IPS-18a (cell line): ENCODE data around the gene SMYD3.

Source experiments
- H3K27ac ChIP-seq: one replicate; pipeline ENCODE4 v1.5.1; 2013; ENCODE audit warnings: low read length
- H3K27me3 ChIP-seq: one replicate; pipeline ENCODE4 v1.6.1; 2013; ENCODE audit warnings: mild to moderate bottlenecking, low read length; ENCODE audit not compliant: control insufficient read depth, insufficient read depth
- H3K36me3 ChIP-seq: one replicate; pipeline ENCODE4 v1.6.1; 2013; ENCODE audit warnings: low read depth, low read length; ENCODE audit not compliant: control insufficient read depth
- H3K4me1 ChIP-seq: one replicate; pipeline ENCODE4 v1.6.1; 2013; ENCODE audit warnings: low read depth, low read length; ENCODE audit not compliant: control insufficient read depth
- H3K4me3 ChIP-seq: one replicate; pipeline ENCODE4 v1.5.1; 2013; ENCODE audit warnings: low read length
- H3K9ac ChIP-seq: one replicate; pipeline ENCODE4 v1.6.1; 2013; ENCODE audit warnings: mild to moderate bottlenecking, low read length, moderate library complexity
- H3K9me3 ChIP-seq: one replicate; pipeline ENCODE4 v1.6.1; 2013; ENCODE audit warnings: low read depth, low read length; ENCODE audit not compliant: control insufficient read depth

SMYD3 gene

GRCh38 chr1:246300626-246301549, 206.2 kb downstream of the SMYD3 start:
- Histone ChIP-seq H3K36me3 (no peaks in the 10 kb centered on the region), H3K9ac (no peak overlapping the region), H3K4me1 (peaks cover 11% of the 10 kb centered on the region), H3K27ac (no peak overlapping the region), H3K27me3 (no peaks in the 10 kb centered on the region), H3K4me3 (no peak overlapping the region), H3K9me3 (no peaks in the 10 kb centered on the region)

GRCh38 chr1:246297279-246298265, 209.5 kb downstream of the SMYD3 start:
- no peaks in the 10 kb centered on the region for H3K27me3 ChIP-seq
- no peak overlapping the region for H3K9ac ChIP-seq
- H3K9me3 ChIP-seq, result no peaks in the 10 kb centered on the region
- no peak overlapping the region for H3K27ac ChIP-seq
- H3K4me1 ChIP-seq, result peaks cover 12% of the 10 kb centered on the region
- H3K36me3 ChIP-seq, result no peaks in the 10 kb centered on the region
- H3K4me3 ChIP-seq, result no peak overlapping the region

GRCh38 chr1:246295968-246296367, 211.1 kb downstream of the SMYD3 start:
- no peaks in the 10 kb centered on the region for H3K36me3 ChIP-seq
- peaks cover 12% of the 10 kb centered on the region for H3K4me1 ChIP-seq
- no peaks in the 10 kb centered on the region for H3K27me3 ChIP-seq
- H3K4me3 ChIP-seq, result no peak overlapping the region
- no peaks in the 10 kb centered on the region for H3K9me3 ChIP-seq
- no peak overlapping the region for H3K9ac ChIP-seq
- no peak overlapping the region for H3K27ac ChIP-seq

- H3K36me3 ChIP-seq, result no peaks in the 10 kb centered on the region
- H3K9me3 ChIP-seq, result no peaks in the 10 kb centered on the region
- no peaks in the 10 kb centered on the region for H3K27me3 ChIP-seq
- H3K4me3 ChIP-seq, result no peak overlapping the region
- H3K4me1 ChIP-seq, result peaks cover 12% of the 10 kb centered on the region
- H3K27ac ChIP-seq, result no peak overlapping the region
- no peak overlapping the region for H3K9ac ChIP-seq
Observed at GRCh38 chr1:246295340-246295739, 211.7 kb downstream of the SMYD3 start.

DNA sequence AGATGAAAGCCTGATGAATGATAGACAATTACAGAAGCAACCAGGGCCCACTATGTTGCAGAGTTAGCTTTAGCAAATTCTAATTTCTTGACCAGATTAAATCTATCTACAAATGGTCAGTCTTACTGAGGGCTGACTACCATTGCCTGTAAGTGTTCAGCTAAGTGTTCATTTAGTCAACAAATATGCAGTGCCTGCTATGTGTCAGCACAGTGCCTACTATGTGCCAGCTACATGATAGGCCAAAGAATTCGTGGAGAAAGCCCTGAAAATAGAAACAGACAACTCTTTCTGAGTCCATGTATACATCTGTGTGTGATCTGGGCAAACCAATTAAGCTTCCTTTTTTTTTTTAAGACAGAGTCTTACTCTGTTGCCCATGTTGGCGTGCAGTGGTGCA, 212.8 kb downstream of the SMYD3 start:
- Histone ChIP-seq H3K27me3 (no peaks in the 10 kb centered on the region), H3K27ac (no peak overlapping the region)

DNA sequence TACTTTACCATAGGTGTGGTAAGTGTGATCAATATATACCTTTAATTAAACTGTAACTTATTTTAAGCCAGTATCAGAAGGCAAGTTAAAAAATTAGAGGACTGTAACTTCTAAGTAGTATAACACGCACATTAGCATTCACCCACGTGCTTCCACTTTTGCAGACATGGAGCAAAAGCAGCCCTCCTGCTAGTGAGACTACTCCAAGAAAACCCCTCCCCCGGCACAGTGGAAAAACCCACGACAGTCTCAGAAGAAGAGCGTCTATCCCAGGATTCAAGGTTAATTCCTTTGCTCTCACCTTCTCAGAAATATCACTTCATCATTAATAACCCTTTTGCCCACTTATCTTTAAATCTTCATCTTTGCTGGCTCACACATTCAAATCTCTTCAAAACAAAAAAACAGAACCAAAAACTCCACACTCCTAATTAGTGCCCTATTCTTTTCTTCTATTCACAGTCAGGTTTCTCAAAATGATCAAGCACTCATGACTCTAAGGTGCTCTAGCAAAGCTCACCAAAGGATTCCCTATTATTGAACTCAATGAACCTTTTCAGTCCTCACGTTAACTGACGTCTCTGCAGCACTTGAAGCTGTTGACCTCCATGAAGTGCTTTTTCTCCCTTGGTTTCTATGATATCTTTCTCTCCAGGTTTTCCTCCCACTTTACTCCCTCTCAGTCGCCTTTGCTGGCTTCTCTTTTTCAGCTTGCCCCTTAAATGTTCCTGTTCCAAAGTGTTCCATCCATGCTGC, 213.5 kb downstream of the SMYD3 start:
- Histone ChIP-seq H3K4me1 (peaks cover 12% of the 10 kb centered on the region), H3K4me3 (no peak overlapping the region), H3K36me3 (no peaks in the 10 kb centered on the region), H3K27me3 (no peaks in the 10 kb centered on the region), H3K9ac (no peak overlapping the region), H3K9me3 (no peaks in the 10 kb centered on the region), H3K27ac (no peak overlapping the region)

More for the DNA sequence above, 212.8 kb downstream of the SMYD3 start:
- Histone ChIP-seq H3K9ac (no peak overlapping the region), H3K4me1 (peaks cover 12% of the 10 kb centered on the region), H3K9me3 (no peaks in the 10 kb centered on the region), H3K4me3 (no peak overlapping the region), H3K36me3 (no peaks in the 10 kb centered on the region)

GRCh38 chr1:246292571-246292970, 214.5 kb downstream of the SMYD3 start:
- Histone ChIP-seq H3K4me1 (peaks cover 12% of the 10 kb centered on the region), H3K9me3 (no peaks in the 10 kb centered on the region), H3K36me3 (no peaks in the 10 kb centered on the region), H3K4me3 (no peak overlapping the region), H3K9ac (no peak overlapping the region), H3K27ac (no peak overlapping the region), H3K27me3 (no peaks in the 10 kb centered on the region)

- peaks cover 12% of the 10 kb centered on the region for H3K4me1 ChIP-seq
- H3K9ac ChIP-seq, result no peak overlapping the region
- no peaks in the 10 kb centered on the region for H3K36me3 ChIP-seq
- no peak overlapping the region for H3K27ac ChIP-seq
- H3K4me3 ChIP-seq, result no peak overlapping the region
- no peaks in the 10 kb centered on the region for H3K27me3 ChIP-seq
- H3K9me3 ChIP-seq, result no peaks in the 10 kb centered on the region
Observed at GRCh38 chr1:246291127-246291526, 216.0 kb downstream of the SMYD3 start.

DNA sequence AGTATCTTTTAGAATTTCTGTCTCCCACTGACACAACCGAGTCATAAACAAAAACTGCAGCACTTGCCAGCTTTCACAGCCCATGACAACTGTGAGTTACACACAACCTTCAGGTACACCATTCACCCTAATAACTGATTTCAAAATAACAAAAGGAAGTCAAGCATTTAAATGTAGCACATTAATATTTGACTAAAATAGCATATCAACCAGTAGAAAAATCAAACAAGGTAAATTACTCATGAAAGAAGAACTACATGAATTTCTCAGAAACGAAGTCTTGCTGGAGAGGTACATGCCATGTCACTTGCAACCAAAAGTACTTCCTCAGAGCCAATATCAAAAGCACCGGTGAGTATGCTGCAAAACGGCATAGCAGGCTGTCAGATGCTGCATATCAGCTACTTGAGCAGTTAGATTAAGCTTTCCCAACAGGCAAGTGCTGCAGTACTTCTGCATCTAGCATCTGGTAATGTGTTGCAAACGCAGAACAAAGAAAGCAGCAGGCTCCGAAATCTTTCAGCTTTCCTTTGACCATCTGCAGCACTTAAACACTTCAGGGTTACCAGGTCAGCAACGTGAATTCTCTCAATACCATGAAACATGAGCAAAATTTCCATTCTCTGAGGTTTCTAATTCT, 223.2 kb downstream of the SMYD3 start:
- H3K27ac ChIP-seq, result no peak overlapping the region
- H3K9ac ChIP-seq, result no peak overlapping the region

DNA sequence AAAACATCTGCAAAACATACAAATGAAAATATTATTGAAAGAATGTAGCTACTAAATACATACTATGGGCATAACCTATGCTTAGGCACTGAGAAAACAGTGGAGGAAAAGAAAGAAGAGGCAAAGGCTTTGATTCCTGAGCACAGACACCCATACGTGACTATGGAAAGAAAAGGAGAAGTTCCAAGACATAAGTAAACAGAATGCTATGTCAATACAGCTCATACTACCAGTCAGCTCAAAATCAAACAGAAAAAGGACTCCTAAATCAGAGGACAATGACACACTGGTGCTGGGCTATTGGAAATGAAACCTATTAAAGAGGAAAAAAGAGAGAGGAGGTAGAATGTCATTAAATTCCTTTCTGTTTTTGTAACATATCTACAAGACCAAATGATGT, 225.4 kb downstream of the SMYD3 start:
- Histone ChIP-seq H3K9me3 (no peaks in the 10 kb centered on the region), H3K27me3 (no peaks in the 10 kb centered on the region), H3K27ac (no peak overlapping the region), H3K36me3 (no peaks in the 10 kb centered on the region), H3K4me3 (no peak overlapping the region), H3K4me1 (peaks cover 4% of the 10 kb centered on the region), H3K9ac (no peak overlapping the region)

More for the DNA sequence above, 223.2 kb downstream of the SMYD3 start:
- Histone ChIP-seq H3K9me3 (no peaks in the 10 kb centered on the region), H3K4me3 (no peak overlapping the region), H3K36me3 (no peaks in the 10 kb centered on the region), H3K4me1 (peaks cover 4% of the 10 kb centered on the region), H3K27me3 (no peaks in the 10 kb centered on the region)
